Spleen (tissue), 7 donors: ENCODE data around the gene GOLGA8H.
"Not testable (repeated sequence)": the region's sequence is repeated elsewhere in the genome, so short reads cannot be mapped to it uniquely, and the experiment has no call there.

Source experiments
- CTCF ChIP-seq, 11 experiments: fragments of 200-600 bp in 7 of 11; fragments of 450-650 bp in 4 of 11; sonication (generic) in 4 of 11; IDR thresholded peaks in 8 of 11; conservative IDR thresholded peaks in 3 of 11; 1 replicate in 7 of 11; 2 replicates in 4 of 11; pipeline versions ENCODE4 v1.4.0 to v1.8.0; 2016 to 2021; ENCODE audit warnings: antibody characterized with exemption in 11 of 11, inconsistent platforms in 4 of 11, mild to moderate bottlenecking in 1 of 11
- POLR2A ChIP-seq, 3 donors: fragments of 450-650 bp; IDR thresholded peaks; one replicate each; pipeline ENCODE4 v1.5.1; 2017; ENCODE audit warnings: antibody characterized with exemption in 3 of 3, mild to moderate bottlenecking in 1 of 3
- donor health status: DM: no; HTN: no; CAD: no; lungs with moderate emphysema.
- donor health status: DM: no; HTN: no; CAD: no.
- donor health status: DM: no; HTN: no; CAD: no.

GRCh38 chr15:30626632-30627031 is 22.8 kb downstream of the GOLGA8H start:
- not testable (repeated sequence) for TF ChIP-seq CTCF (IDR thresholded peaks at IDR 0.05 in 8 of 11, conservative IDR thresholded peaks at IDR 0.05 in 3 of 11); POLR2A (IDR thresholded peaks at IDR 0.05)
